Mucosa of descending colon (tissue), 3 donors: ENCODE measurements around the gene TMEM255B. TPM values are rescaled to one million over a fixed set of nuclear protein-coding genes. Genes with fewer than 3 reads are reported as not detected.
A peak's percentile ranks its signal among the peaks of the same experiment; 100 is the strongest.

Experiments
- ATAC-seq: fragments of 200-7000 bp; cut with Tn5 transposase; one replicate; pipeline ENCODE4 v1.9.1; 2020; ENCODE audit warnings: mild to moderate bottlenecking, moderate library complexity
- DNase-seq, 3 donors: peaks; one replicate each; pipeline ENCODE4 v3.0.0-alpha.2; 2020
- H3K36me3 ChIP-seq: fragments of 200-600 bp; one replicate; pipeline ENCODE4 v1.8.0; 2021; ENCODE audit warnings: low read depth, mild to moderate bottlenecking
- H3K4me1 ChIP-seq: fragments of 200-600 bp; one replicate; pipeline ENCODE4 v1.8.0; 2021; ENCODE audit warnings: low read depth, mild to moderate bottlenecking
- H3K4me3 ChIP-seq: fragments of 200-600 bp; one replicate; pipeline ENCODE4 v1.8.0; 2021; ENCODE audit warnings: mild to moderate bottlenecking
- H3K9me3 ChIP-seq: fragments of 200-600 bp; one replicate; pipeline ENCODE4 v1.8.0; 2021; ENCODE audit warnings: mild to moderate bottlenecking
- intact Hi-C, 2 donors: fragments of 100-400 bp; cut with DNase I in 1 of 2; cut with micrococcal nuclease in 1 of 2; formaldehyde crosslinking; loops; one replicate each; pipeline versions ENCODE4 v1.11.0 to v1.11.1; 2022; cut with DNase I, micrococcal nuclease
- total RNA-seq, 3 donors: library from RNA; stranded (reverse); fragmentation: NEBNext Ultra II Directional in 2 of 3; extraction: Animal tissue kit (Norgen Biotek cat#: 25700) in 2 of 3; gene quantifications; one replicate each; pipeline versions ENCODE4 v1.2.1 to v1.2.4, GENCODE V29; 2021 to 2023
- TF ChIP-seq, protein P1 (sequence below): fragments of 200-600 bp; IDR thresholded peaks from one replicate; pipeline ENCODE4 v1.8.0; 2022; ENCODE audit warnings: antibody characterized with exemption, mild to moderate bottlenecking
- donor health status: DM: no; HTN: no; CAD: no; lungs with moderate emphysema.
- donor health status: DM: no; HTN: no; CAD: no.
- donor health status: DM: no; HTN: yes; CAD: no.

Gene TMEM255B
- total RNA-seq, 3 donors from 2014 or later, result 2.9 to 6.6 (median 6.3) TPM

DNA sequence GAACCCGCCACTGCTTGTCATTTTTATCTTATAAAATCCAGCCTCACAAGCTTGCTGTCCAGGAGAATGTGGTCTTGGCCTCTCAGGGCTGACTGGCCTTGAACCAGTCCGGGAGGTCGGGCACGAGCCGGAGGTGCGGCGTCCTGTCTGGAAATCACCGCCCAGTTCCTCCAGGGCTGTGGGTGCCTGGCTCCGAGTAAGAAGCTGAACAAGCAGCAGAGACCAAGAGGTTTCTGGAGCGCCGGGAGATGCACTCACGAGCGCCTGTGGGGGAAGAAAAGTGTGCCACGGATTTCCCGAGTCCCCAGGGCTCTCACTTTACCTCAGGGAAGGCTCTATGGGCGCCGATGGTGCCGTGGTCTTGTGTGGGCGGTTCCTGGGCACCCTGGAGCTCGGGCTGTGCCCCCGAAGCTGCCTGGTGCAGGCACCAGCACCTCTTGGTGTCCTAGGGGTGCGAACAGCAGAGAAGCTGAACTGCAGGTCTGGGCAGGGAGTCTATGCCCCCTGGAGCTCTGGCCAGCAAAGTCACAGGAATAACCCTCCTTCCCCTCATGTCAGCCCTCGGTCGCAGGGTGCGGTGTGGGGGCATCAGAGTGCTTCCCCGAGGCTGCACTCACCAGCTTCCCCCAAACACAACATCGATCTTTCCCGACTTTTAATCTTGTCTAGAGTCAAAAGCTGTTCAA, 54.9 kb downstream of the TMEM255B start:
- H3K4me3 ChIP-seq, result no peak overlapping the region
- no peak for DNase-seq
- TF ChIP-seq, protein P1, sequence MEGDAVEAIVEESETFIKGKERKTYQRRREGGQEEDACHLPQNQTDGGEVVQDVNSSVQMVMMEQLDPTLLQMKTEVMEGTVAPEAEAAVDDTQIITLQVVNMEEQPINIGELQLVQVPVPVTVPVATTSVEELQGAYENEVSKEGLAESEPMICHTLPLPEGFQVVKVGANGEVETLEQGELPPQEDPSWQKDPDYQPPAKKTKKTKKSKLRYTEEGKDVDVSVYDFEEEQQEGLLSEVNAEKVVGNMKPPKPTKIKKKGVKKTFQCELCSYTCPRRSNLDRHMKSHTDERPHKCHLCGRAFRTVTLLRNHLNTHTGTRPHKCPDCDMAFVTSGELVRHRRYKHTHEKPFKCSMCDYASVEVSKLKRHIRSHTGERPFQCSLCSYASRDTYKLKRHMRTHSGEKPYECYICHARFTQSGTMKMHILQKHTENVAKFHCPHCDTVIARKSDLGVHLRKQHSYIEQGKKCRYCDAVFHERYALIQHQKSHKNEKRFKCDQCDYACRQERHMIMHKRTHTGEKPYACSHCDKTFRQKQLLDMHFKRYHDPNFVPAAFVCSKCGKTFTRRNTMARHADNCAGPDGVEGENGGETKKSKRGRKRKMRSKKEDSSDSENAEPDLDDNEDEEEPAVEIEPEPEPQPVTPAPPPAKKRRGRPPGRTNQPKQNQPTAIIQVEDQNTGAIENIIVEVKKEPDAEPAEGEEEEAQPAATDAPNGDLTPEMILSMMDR, result no peak
- H3K4me1 ChIP-seq, result no peaks in the 10 kb centered on the region
- no peak for ATAC-seq
- no peaks in the 10 kb centered on the region for H3K36me3 ChIP-seq
- intact Hi-C loops, result loop anchor here in 1 of 2 donors (10.0 kb wide), 1 partner anchor 121 kb away; no protein-coding TSS in a partner anchor
- no peaks in the 10 kb centered on the region for H3K9me3 ChIP-seq

DNA sequence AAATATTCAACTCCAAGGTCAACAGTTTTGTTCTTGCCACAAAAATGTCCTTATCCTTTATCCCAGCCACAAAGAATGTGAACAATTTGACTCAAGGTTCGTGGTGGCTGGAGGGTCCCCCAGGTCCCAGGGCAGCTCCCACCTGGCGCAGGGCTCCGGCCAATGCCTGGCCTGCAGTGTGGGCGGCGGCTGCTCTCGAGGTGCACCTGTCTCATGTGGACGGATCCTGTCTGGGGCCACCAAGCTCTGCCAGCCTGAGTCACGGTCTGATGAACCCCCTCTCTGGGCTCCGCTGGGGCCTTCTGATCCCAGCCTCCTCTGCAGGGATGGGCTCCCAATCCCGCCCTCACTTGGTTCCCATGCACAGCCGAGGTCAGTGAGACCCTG, 55.4 kb downstream of the TMEM255B start:
- no peak overlapping the region for H3K4me3 ChIP-seq
- no peak for DNase-seq
- H3K36me3 ChIP-seq, result no peaks in the 10 kb centered on the region
- TF ChIP-seq, protein P1, result no peak
- ATAC-seq, result no peak
- no peaks in the 10 kb centered on the region for H3K4me1 ChIP-seq
- H3K9me3 ChIP-seq, result no peaks in the 10 kb centered on the region
- intact Hi-C loops, result loop anchor here in 1 of 2 donors (10.0 kb wide), 1 partner anchor 120 kb away; no protein-coding TSS in a partner anchor

DNA sequence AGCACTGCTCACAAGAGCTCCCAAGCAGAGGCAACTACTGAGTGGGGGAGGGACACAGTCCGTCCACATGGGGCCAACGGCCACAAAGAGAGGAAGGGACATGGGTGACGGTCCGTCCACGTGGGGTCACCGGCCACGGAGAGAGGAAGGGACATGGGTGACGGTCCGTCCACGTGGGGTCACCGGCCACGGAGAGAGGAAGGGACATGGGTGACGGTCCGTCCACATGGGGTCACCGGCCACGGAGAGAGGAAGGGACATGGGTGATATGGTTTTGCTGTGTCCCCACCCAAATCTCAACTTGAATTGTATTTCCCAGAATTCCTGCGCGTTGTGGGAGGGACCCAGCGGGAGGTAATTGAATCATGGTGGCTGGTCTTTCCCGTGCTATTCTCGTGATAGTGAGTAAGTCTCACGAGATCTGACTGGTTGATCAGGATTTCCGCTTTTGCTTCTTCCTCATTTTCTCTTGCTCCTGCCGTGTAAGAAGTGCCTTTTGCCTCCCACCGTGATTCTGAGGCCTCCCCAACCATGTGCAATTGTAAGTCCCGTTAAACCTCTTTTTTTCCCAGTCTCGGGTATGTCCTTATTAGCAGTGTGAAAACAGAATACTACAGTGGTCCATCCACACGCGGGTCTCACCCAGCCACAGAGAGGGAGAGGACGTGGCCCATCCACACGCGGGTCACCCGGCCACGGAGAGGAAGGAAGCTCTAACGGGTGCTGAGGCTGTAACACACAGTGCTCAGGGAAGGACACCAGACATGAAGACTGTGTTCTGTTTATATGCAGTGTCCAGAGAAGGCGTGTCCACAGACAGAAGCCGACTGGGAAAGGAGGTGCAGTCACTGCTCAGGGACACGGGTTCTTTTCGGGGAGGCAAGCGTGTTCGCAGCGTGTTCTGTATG, 56.4 kb downstream of the TMEM255B start:
- intact Hi-C loops, result loop anchor here in 1 of 2 donors (5.0 to 10.0 kb wide), 2 partner anchors 119 to 412 kb away; no protein-coding TSS in a partner anchor
- Histone ChIP-seq H3K9me3 (no peaks in the 10 kb centered on the region), H3K4me1 (no peaks in the 10 kb centered on the region), H3K4me3 (no peak overlapping the region), H3K36me3 (no peaks in the 10 kb centered on the region)
- DNase-seq (no peak), ATAC-seq (peak; percentile 10)
- TF ChIP-seq, protein P1, result no peak

DNA sequence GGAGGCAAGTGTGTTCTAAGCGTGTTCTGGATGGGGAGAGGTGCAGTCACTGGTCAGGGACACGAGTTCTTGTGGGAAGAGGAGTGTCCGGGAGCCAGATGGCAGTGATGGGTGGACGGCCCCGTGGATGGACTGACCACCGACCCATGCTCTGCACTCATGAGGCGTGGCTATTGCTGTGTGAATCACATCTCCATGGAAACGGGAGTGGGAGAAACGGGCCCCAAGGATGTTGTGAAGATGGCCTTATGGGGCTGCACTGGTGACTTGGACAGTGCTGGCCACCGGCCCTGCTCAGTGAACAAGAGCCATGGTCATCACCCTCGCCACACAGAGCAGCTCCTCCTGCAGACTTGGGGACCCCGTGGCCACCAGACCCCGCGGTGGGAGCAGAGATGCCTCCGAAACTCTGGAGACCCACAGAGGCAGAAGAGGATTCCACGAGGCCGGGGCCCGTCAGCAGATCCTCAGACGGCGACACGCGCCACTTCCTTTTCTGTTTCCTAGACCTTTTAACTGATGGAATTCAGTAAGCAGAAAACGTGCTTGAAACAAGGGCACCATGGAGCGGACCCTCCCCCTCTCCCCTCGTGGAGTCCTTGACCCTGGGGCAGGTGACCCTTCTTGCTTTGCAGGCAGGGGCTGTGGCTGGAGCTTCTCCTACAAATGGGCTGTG, 57.4 kb downstream of the TMEM255B start:
- no peaks in the 10 kb centered on the region for H3K36me3 ChIP-seq
- H3K4me3 ChIP-seq, result no peak overlapping the region
- ATAC-seq (no peak), DNase-seq (no peak)
- no peaks in the 10 kb centered on the region for H3K9me3 ChIP-seq
- intact Hi-C loops, result loop anchor here in 1 of 2 donors (5.0 to 10.0 kb wide), 2 partner anchors 118 to 411 kb away; no protein-coding TSS in a partner anchor
- TF ChIP-seq, protein P1, result no peak
- H3K4me1 ChIP-seq, result no peaks in the 10 kb centered on the region
